ENCODE results near the gene PRDX4.
"Not testable (repeated sequence)": the region's sequence is repeated elsewhere in the genome, so short reads cannot be mapped to it uniquely, and the experiment has no call there.

PRDX4 gene

DNA sequence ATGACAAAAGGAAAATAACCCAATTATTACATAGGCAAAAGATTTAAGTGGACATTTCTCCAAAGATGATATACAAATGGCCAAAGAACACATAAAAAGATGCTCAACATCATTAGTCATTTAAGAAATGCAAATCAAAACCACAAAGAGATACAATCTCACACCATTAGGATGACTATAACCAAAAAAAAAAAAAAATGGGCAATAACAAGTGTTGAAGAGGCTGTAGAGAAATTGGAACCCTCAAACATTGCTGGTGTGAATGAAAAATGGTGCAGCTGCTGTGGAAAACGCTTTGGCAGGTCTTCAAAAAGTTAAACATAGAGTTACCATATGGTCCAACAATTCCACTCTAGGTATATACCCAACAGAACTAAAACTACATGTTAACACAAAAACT, 5.6 kb upstream of the PRDX4 start:
- Mint-ChIP-seq H3K9me3 (no peaks in the 10 kb centered on the region), H3K4me3 (peak overlapping the region; percentile 46), H3K4me1 (peaks cover 25% of the 10 kb centered on the region), H3K36me3 (no peaks in the 10 kb centered on the region), H3K27ac (peak overlapping the region; percentile 92)
- ATAC-seq = peak; percentile 36
- no peak for DNase-seq (ENCODE audit: low spot score in 2 of 2)

DNA sequence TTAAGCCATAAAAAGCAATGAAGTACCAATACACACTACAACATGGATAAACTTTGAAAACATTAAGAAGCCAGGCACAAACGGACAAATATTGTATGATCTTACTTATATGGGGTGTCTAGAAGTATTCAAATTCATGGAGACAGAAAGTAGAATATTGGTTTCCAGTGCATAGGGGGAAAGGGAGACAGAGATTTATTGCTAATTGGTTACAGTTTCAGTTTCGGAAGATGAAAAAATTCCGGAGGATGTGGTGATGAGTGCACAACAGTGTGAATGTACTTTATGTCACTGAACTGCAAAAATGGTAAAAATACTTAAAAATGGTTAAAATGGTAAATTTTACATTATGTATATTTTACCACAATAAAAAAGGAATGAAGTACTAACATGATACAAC, 5.1 kb upstream of the PRDX4 start:
- Mint-ChIP-seq H3K4me3 (peak overlapping the region; percentile 46), H3K9me3 (no peaks in the 10 kb centered on the region), H3K36me3 (no peaks in the 10 kb centered on the region), H3K27ac (peak overlapping the region; percentile 92), H3K4me1 (peaks cover 30% of the 10 kb centered on the region)
- no peak for DNase-seq (ENCODE audit: low spot score in 2 of 2)
- peak; percentile 59 for ATAC-seq

GRCh38 chrX:23662853-23663252, 4.4 kb upstream of the PRDX4 start:
- Mint-ChIP-seq H3K9me3 (no peaks in the 10 kb centered on the region), H3K27ac (peak overlapping the region; percentile 92), H3K4me3 (peak overlapping the region; percentile 46), H3K4me1 (peaks cover 30% of the 10 kb centered on the region), H3K36me3 (no peaks in the 10 kb centered on the region)
- ATAC-seq (peak; percentile 90), DNase-seq (ENCODE audit: low spot score in 2 of 2) (no peak)

DNA sequence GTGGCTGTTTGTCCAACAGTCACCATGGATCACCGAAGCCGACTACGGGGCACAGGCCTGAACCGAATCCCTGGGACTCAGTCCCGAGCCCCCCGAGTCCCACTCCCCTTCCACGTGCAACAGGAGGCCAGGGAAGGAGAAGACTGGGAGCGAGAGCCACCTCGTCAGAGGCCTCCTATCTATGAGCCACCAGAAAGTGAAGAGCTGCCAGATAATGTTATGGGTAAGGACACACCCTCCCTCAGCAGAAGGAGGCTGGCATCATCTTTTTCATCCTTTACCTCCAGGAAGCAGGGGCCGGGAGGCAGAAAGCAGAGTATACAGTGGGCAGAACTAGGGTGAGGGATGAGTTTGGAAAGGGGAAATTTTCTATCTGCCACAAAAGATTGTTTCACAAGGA, 2.8 kb upstream of the PRDX4 start:
- ATAC-seq (no peak), DNase-seq (ENCODE audit: low spot score in 2 of 2) (no peak)
- Mint-ChIP-seq H3K4me3 (no peak overlapping the region), H3K27ac (no peak overlapping the region), H3K36me3 (no peaks in the 10 kb centered on the region), H3K4me1 (peaks cover 30% of the 10 kb centered on the region), H3K9me3 (no peaks in the 10 kb centered on the region)

GRCh38 chrX:23666282-23666681, 1.0 kb upstream of the PRDX4 start:
- H3K4me1 Mint-ChIP-seq = peaks cover 27% of the 10 kb centered on the region
- no peaks in the 10 kb centered on the region for H3K9me3 Mint-ChIP-seq
- H3K27ac Mint-ChIP-seq = no peak overlapping the region
- no peak for ATAC-seq
- H3K4me3 Mint-ChIP-seq = peak overlapping the region; percentile 38
- DNase-seq (ENCODE audit: low spot score in 2 of 2) = no peak
- peaks cover 8% of the 10 kb centered on the region for H3K36me3 Mint-ChIP-seq

- peak overlapping the region; percentile 75 for H3K4me3 Mint-ChIP-seq
- H3K36me3 Mint-ChIP-seq = peaks cover 29% of the 10 kb centered on the region
- peaks cover 11% of the 10 kb centered on the region for H3K4me1 Mint-ChIP-seq
- ATAC-seq (no peak), DNase-seq (ENCODE audit: low spot score in 2 of 2) (no peak)
- no peak overlapping the region for H3K27ac Mint-ChIP-seq
- H3K9me3 Mint-ChIP-seq = no peaks in the 10 kb centered on the region
Observed at GRCh38 chrX:23668335-23668734, 1.0 kb downstream of the PRDX4 start.

DNA sequence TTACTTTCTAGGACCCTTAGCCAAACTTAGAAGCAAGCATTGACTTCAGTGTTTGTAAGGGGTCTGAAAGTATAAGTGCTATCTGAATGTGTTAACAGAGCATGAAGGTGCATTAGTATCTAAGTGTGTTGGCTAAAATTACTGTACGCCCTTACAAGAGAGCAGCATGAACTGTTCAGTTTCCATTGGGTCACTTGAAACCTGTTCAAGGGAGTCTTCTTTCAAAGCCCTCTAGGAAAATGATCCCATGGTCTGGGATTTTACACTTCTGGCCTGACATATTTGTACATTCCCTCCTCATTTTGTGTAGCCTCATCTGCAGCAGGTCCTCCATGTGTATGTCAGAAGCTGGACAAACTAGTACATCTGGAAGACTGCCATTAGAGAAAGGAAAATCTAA, 3.2 kb downstream of the PRDX4 start:
- ATAC-seq (no peak), DNase-seq (ENCODE audit: low spot score in 2 of 2) (no peak)
- Mint-ChIP-seq H3K9me3 (no peaks in the 10 kb centered on the region), H3K36me3 (peaks cover 51% of the 10 kb centered on the region), H3K4me1 (peaks cover 11% of the 10 kb centered on the region), H3K27ac (no peak overlapping the region), H3K4me3 (no peak overlapping the region)

GRCh38 chrX:23673108-23673507, 5.8 kb downstream of the PRDX4 start:
- DNase-seq (ENCODE audit: low spot score in 2 of 2) = no peak
- no peak overlapping the region for H3K27ac Mint-ChIP-seq
- no peak overlapping the region for H3K4me3 Mint-ChIP-seq
- ATAC-seq = no peak
- H3K9me3 Mint-ChIP-seq = no peaks in the 10 kb centered on the region
- no peaks in the 10 kb centered on the region for H3K4me1 Mint-ChIP-seq
- peaks cover 75% of the 10 kb centered on the region for H3K36me3 Mint-ChIP-seq

- H3K4me3 Mint-ChIP-seq; H3K27ac Mint-ChIP-seq; H3K4me1 Mint-ChIP-seq; ATAC-seq; H3K9me3 Mint-ChIP-seq; DNase-seq (ENCODE audit: low spot score in 2 of 2): not testable (repeated sequence)
- peaks cover 90% of the 10 kb centered on the region for H3K36me3 Mint-ChIP-seq
Observed at GRCh38 chrX:23676486-23676885, 9.2 kb downstream of the PRDX4 start.

DNA sequence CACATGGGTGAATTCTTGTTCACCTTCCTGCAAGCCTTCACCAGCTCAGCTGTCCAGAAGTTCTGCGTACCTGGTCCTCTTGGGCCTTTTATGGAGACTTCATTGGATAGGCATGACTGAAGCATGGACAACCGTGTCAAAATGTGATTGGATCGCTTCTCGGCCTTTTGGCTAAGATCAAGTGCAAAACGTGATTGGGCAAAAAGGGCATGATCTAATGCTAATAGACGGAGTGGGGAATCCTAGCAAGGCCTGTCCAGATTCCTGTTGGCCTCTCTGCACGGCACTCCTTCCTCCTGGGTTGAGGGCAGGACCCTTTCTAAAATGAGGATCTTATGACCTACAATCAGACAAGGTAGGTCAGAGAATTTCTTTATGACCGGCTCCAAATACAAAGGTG, 24.9 kb downstream of the PRDX4 start:
- Mint-ChIP-seq H3K9me3 (no peaks in the 10 kb centered on the region), H3K4me1 (no peaks in the 10 kb centered on the region), H3K27ac (no peak overlapping the region), H3K36me3 (peaks cover 2% of the 10 kb centered on the region), H3K4me3 (no peak overlapping the region)
- ATAC-seq (no peak), DNase-seq (ENCODE audit: low spot score in 2 of 2) (no peak)

DNA sequence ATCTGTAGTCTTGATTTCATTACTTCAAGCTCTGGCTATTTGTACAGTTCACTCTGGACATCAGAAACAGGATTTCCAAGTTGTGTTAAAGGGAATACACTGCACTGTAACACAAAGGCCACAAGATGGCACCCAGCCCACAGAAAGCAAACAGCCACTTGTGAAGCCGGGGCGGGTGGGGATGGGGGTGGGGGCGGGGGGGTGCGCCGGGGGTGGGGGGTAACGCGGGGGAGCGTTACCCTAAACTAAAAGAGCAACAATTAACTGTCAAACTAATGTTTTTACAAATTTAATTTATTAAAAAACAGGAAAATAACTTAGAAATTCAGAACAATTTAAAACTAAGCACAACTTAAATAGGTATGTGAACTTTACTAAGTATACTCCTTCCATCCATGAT, 27.3 kb downstream of the PRDX4 start:
- DNase-seq (ENCODE audit: low spot score in 2 of 2) = peak in 1 of 2 donors; percentile 3
- ATAC-seq = no peak
- Mint-ChIP-seq H3K27ac (no peak overlapping the region), H3K9me3 (no peaks in the 10 kb centered on the region), H3K36me3 (no peaks in the 10 kb centered on the region), H3K4me3 (no peak overlapping the region), H3K4me1 (no peaks in the 10 kb centered on the region)

DNA sequence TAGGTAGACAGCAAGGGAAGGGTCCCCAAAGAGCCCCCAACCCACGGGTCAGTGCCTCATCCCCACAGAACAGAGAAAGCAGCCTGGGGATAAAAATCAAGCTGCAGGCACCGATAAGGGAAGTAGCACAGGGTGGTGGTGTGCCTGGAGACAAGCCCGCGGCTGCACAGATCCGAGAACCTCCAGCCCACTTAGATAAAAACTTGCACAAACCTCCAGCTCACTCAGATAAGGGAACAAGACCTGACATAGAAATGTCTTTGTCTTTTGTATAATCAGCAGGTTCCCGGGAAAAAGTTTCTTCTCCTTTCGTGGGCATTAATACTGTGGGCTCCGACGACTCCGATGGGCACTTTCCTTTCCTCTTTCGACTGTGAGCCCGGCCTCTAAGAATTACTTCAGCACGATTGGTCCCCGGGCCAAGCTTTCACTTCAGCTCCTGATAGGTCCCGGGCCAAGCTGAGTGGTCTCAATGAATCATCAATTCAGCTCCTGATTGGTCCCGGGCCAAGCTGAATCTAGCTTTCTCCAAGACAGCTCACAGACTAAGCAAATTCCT, 32.4 kb downstream of the PRDX4 start:
- H3K4me3 Mint-ChIP-seq = no peak overlapping the region

DNA sequence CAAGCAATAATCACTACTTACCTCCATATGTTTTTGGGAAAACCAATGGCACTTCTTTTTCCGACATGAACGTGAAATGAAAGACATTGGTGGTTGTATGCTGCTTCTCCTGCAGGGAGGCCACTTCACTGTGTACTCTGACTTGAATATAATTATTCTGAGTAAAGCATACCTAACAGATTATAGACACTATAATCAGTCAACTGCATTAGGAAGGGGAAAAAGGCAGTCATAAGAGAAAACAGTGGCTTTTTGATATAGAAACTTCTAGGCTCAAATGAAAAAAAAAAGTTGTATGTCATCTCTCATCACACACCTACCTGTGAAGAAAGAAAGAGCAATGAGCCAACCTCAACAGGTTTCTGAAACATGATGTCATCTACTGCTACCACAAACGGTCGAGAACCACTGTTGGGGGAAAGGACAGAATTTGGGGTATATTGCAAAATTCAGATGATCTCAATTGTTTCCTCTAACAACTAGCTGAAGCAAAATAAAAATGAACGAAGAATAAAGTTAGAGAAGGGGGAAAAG, 37.4 kb downstream of the PRDX4 start:
- H3K36me3 Mint-ChIP-seq = peaks cover 90% of the 10 kb centered on the region
- no peaks in the 10 kb centered on the region for H3K4me1 Mint-ChIP-seq
- DNase-seq (ENCODE audit: low spot score in 2 of 2) (no peak), ATAC-seq (no peak)
- H3K27ac Mint-ChIP-seq = peak overlapping the region; percentile 34
- H3K9me3 Mint-ChIP-seq = no peaks in the 10 kb centered on the region
- no peak overlapping the region for H3K4me3 Mint-ChIP-seq

More for the DNA sequence above, 32.4 kb downstream of the PRDX4 start:
- DNase-seq (ENCODE audit: low spot score in 2 of 2) = no peak
- Mint-ChIP-seq H3K9me3 (no peaks in the 10 kb centered on the region), H3K4me1 (no peaks in the 10 kb centered on the region), H3K27ac (no peak overlapping the region), H3K36me3 (peaks cover 39% of the 10 kb centered on the region)
- ATAC-seq = peak; percentile 49

DNA sequence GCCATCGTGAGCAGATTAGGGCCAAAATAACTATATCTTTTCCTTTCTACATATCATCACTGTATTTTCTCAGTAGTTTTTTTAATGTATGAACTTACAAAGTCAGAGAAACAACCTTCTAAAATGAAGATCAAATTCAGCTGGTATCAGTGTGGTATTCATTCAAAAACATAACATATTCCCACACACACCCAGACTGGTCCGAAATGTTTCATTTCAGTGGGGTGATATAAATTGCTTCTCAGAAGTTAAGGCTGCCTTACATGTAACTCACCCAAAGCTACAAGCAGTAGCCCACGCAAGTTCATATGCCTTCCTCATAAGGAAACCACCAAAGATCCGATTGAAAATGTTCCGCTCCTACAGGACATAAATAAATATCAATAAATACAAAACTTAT, 37.9 kb downstream of the PRDX4 start:
- H3K4me1 Mint-ChIP-seq = no peaks in the 10 kb centered on the region
- H3K9me3 Mint-ChIP-seq = no peaks in the 10 kb centered on the region
- no peak overlapping the region for H3K4me3 Mint-ChIP-seq
- no peak for DNase-seq (ENCODE audit: low spot score in 2 of 2)
- no peak for ATAC-seq
- peaks cover 89% of the 10 kb centered on the region for H3K36me3 Mint-ChIP-seq
- peak overlapping the region; percentile 34 for H3K27ac Mint-ChIP-seq

DNA sequence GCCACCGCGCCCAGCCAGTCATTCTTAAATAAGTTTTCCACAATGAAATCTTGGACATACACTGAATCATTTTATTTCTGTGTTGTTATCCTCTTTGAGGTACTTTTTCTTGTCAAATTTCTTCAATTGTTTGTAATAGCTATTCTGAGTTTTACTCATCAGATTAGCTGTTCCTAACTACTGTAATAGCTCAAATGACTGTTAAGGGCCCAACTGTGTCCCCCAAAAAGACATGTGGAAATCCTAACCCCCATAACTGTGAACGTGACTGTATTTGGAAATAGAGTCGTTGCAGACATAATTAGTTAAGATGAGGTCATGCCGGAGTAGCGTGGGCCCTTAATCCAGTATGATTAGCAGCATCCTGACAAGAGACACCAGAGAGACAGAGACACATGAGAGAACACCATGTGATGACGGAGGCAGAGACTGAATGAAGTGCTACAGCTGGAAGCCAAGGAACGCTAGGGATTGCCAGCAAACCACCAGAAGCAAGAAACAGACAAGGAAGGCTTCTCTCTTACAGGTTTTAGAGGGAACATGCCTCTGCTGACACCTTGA, 52.9 kb downstream of the PRDX4 start:
- DNase-seq (ENCODE audit: low spot score in 2 of 2) = no peak
- peaks cover 6% of the 10 kb centered on the region for H3K4me1 Mint-ChIP-seq
- peaks cover 78% of the 10 kb centered on the region for H3K36me3 Mint-ChIP-seq
- no peak overlapping the region for H3K4me3 Mint-ChIP-seq
- peak; percentile 68 for ATAC-seq
- no peaks in the 10 kb centered on the region for H3K9me3 Mint-ChIP-seq
- H3K27ac Mint-ChIP-seq = peak overlapping the region; percentile 37

DNA sequence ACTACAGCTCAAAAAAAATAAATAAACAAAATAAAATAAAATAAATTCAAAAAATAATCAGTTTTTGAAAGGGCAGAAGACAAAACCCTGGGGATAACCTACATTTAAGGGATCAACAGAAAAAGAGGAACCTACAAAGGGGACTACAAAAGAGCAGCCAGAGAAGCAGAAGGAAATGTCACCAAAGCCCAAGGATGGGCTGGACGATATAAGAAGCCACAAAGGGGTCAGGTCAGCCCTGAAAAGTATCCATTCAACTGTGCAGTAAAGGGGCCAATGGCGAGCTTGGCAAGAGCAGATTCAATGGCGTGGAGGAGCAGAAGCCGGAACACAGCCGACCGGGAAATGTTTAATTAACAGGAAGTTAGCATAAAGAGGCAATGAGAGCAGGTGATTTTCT, 58.9 kb downstream of the PRDX4 start:
- no peak for DNase-seq (ENCODE audit: low spot score in 2 of 2)
- H3K9me3 Mint-ChIP-seq = no peaks in the 10 kb centered on the region
- H3K4me1 Mint-ChIP-seq = no peaks in the 10 kb centered on the region
- no peak overlapping the region for H3K27ac Mint-ChIP-seq
- no peak for ATAC-seq
- H3K4me3 Mint-ChIP-seq = no peak overlapping the region
- H3K36me3 Mint-ChIP-seq = peaks cover 92% of the 10 kb centered on the region

Data from stimulated activated effector memory CD8-positive, alpha-beta T cell treated with anti-CD3 and anti-CD28 coated beads, Interleukin-12 subunit alpha, Interleukin-12 subunit beta, amount 100 ng/mL, for 72 hours (primary cell).